HG03025 (cell line): ENCODE measurements around the gene RAB27B.
"Not testable (repeated sequence)": the region's sequence is repeated elsewhere in the genome, so short reads cannot be mapped to it uniquely, and the experiment has no call there.

Experiments
- ATAC-seq: cut with Tn5 transposase; IDR thresholded peaks from one replicate; pipeline ENCODE4 v1.9.1; 2021; ENCODE audit warnings: mild to moderate bottlenecking, moderate library complexity; ENCODE audit not compliant: unreplicated experiment, low FRiP score

RAB27B gene

GRCh38 chr18:54813977-54814565, 14.2 kb upstream of the RAB27B start:
- ATAC-seq = no peak

GRCh38 chr18:54815086-54815485, 13.2 kb upstream of the RAB27B start:
- ATAC-seq = no peak

GRCh38 chr18:54820785-54821275, 7.4 kb upstream of the RAB27B start:
- not testable (repeated sequence) for ATAC-seq

GRCh38 chr18:54822872-54823845, 5.1 kb upstream of the RAB27B start:
- ATAC-seq = no peak

GRCh38 chr18:54824761-54825160, 3.5 kb upstream of the RAB27B start:
- no peak for ATAC-seq

- ATAC-seq = no peak
Measured at GRCh38 chr18:54825601-54826344, 2.5 kb upstream of the RAB27B start.

GRCh38 chr18:54828986-54829385, 709 bp downstream of the RAB27B start:
- no peak for ATAC-seq

- ATAC-seq = no peak
Measured at GRCh38 chr18:54829856-54830255, 1.6 kb downstream of the RAB27B start.

- no peak for ATAC-seq
Measured at GRCh38 chr18:54830260-54830659, 2.0 kb downstream of the RAB27B start.

- no peak for ATAC-seq
Measured at GRCh38 chr18:54830866-54831265, 2.6 kb downstream of the RAB27B start.

GRCh38 chr18:54835944-54836343, 7.7 kb downstream of the RAB27B start:
- ATAC-seq = no peak

- ATAC-seq = no peak
Measured at GRCh38 chr18:54843314-54843713, 15.0 kb downstream of the RAB27B start.

- ATAC-seq = no peak
Measured at GRCh38 chr18:54845787-54846186, 17.5 kb downstream of the RAB27B start.

- ATAC-seq = no peak
Measured at GRCh38 chr18:54848121-54848520, 19.8 kb downstream of the RAB27B start.

GRCh38 chr18:54849683-54850082, 21.4 kb downstream of the RAB27B start:
- ATAC-seq = no peak

GRCh38 chr18:54850598-54850997, 22.3 kb downstream of the RAB27B start:
- ATAC-seq = no peak

GRCh38 chr18:54852780-54853675, 24.8 kb downstream of the RAB27B start:
- ATAC-seq = no peak

- not testable (repeated sequence) for ATAC-seq
Measured at GRCh38 chr18:54855050-54855449, 26.8 kb downstream of the RAB27B start.

GRCh38 chr18:54856105-54856646, 27.9 kb downstream of the RAB27B start:
- ATAC-seq = no peak

- no peak for ATAC-seq
Measured at GRCh38 chr18:54857499-54857898, 29.2 kb downstream of the RAB27B start.
